ENCODE data around the gene CNBP.
"Not testable (repeated sequence)": the region's sequence is repeated elsewhere in the genome, so short reads cannot be mapped to it uniquely, and the experiment has no call there.

Gene CNBP

GRCh38 chr3:129184784-129185542 lies 1.3 kb upstream of the CNBP start:
- not testable (repeated sequence) for DNase-seq (ENCODE audit: low spot score)

- no peak for DNase-seq (ENCODE audit: low spot score)
These were observed 631 bp upstream of the CNBP start for GRCh38 chr3:129184396-129184657.

GRCh38 chr3:129182390-129183185 lies 1.1 kb downstream of the CNBP start:
- no peak for DNase-seq (ENCODE audit: low spot score)

- DNase-seq (ENCODE audit: low spot score) = no peak
These were observed 1.9 kb downstream of the CNBP start for GRCh38 chr3:129181819-129182218.

GRCh38 chr3:129180461-129180860 lies 3.2 kb downstream of the CNBP start:
- no peak for DNase-seq (ENCODE audit: low spot score)

GRCh38 chr3:129176051-129176450 lies 7.6 kb downstream of the CNBP start:
- DNase-seq (ENCODE audit: low spot score) = no peak

GRCh38 chr3:129173725-129174124 lies 10.0 kb downstream of the CNBP start:
- no peak for DNase-seq (ENCODE audit: low spot score)

- no peak for DNase-seq (ENCODE audit: low spot score)
These were observed 10.5 kb downstream of the CNBP start for GRCh38 chr3:129173206-129173605.

- DNase-seq (ENCODE audit: low spot score) = no peak
These were observed 16.9 kb downstream of the CNBP start for GRCh38 chr3:129166579-129167332.

- not testable (repeated sequence) for DNase-seq (ENCODE audit: low spot score)
These were observed 18.1 kb downstream of the CNBP start for GRCh38 chr3:129165594-129165993.

- DNase-seq (ENCODE audit: low spot score) = no peak
These were observed 19.2 kb downstream of the CNBP start for GRCh38 chr3:129164500-129164899.

- no peak for DNase-seq (ENCODE audit: low spot score)
These were observed 20.7 kb downstream of the CNBP start for GRCh38 chr3:129162729-129163579.

- DNase-seq (ENCODE audit: low spot score) = no peak
These were observed 21.8 kb downstream of the CNBP start for GRCh38 chr3:129161860-129162271.

- DNase-seq (ENCODE audit: low spot score) = peak; percentile 99
These were observed 22.5 kb downstream of the CNBP start, which contains the start of gene ISY1 for GRCh38 chr3:129160891-129161859. TSS of gene ISY1 (minus strand) at chr3:129161063. CDS start at chr3:129160975, 88 bp downstream.

- DNase-seq (ENCODE audit: low spot score) = no peak
These were observed 38.9 kb downstream of the CNBP start for GRCh38 chr3:129144786-129145185.

- DNase-seq (ENCODE audit: low spot score) = not testable (repeated sequence)
These were observed 42.7 kb downstream of the CNBP start for GRCh38 chr3:129141011-129141410.

GRCh38 chr3:129139911-129140310 lies 43.8 kb downstream of the CNBP start:
- no peak for DNase-seq (ENCODE audit: low spot score)

GRCh38 chr3:129136275-129136674 lies 47.4 kb downstream of the CNBP start:
- not testable (repeated sequence) for DNase-seq (ENCODE audit: low spot score)

- no peak for DNase-seq (ENCODE audit: low spot score)
These were observed 51.4 kb downstream of the CNBP start for GRCh38 chr3:129132097-129132866.
